ENCODE results near the gene RUNDC3A.

DNA sequence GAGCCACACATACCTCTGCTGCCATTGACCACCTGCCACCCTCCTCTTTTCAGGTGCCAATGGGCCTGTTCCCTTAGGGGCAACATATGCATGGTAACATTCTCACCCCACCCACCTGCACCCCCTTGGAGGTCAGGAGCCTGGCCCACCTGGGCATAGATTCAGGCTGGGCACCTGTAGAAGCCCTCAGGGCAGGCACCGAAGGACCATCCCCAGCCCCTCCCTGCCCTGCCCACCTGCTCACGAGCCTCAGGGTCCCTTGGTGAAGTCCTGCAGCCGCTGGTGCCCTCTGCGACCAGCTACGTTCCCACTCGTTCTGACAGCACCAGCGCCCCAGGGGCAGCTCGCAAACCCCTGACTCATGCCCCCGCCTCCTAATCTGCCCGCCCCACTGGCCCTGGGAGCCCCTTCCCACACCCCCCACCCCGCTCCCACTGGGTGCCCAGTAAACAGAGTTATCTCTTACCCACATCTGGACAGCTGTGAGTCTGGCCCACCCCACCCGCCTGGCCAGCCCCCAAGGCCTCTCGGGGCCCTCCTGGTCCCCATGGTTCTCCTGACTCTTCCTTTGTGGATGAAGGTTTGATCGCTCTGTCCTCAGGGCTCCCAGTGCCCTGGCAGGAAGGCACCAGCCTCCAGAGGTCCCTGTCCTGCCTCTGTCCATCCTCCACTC, 40.4 kb upstream of the RUNDC3A start, which contains the start of gene SLC4A1:
- TF ChIP-seq, protein P1, sequence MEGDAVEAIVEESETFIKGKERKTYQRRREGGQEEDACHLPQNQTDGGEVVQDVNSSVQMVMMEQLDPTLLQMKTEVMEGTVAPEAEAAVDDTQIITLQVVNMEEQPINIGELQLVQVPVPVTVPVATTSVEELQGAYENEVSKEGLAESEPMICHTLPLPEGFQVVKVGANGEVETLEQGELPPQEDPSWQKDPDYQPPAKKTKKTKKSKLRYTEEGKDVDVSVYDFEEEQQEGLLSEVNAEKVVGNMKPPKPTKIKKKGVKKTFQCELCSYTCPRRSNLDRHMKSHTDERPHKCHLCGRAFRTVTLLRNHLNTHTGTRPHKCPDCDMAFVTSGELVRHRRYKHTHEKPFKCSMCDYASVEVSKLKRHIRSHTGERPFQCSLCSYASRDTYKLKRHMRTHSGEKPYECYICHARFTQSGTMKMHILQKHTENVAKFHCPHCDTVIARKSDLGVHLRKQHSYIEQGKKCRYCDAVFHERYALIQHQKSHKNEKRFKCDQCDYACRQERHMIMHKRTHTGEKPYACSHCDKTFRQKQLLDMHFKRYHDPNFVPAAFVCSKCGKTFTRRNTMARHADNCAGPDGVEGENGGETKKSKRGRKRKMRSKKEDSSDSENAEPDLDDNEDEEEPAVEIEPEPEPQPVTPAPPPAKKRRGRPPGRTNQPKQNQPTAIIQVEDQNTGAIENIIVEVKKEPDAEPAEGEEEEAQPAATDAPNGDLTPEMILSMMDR (optimal IDR thresholded peaks at IDR 0.05 in 1 of 3, IDR thresholded peaks at IDR 0.05 in 1 of 3, conservative IDR thresholded peaks at IDR 0.05 in 1 of 3; ENCODE audit: extremely low read depth in 1 of 3, insufficient read depth in 2 of 3, low read length in 3 of 3): no peak
- TF ChIP-seq EZH2 (IDR thresholded peaks at IDR 0.05; ENCODE audit: low read length): no peak
